ENCODE data around the gene TP53BP2. TPM values are rescaled to one million over a fixed set of nuclear protein-coding genes. Genes with fewer than 3 reads are reported as not detected.

TP53BP2 gene
- total and polyA plus RNA-seq, 2 donors (not counting 3 experiments of a cell fraction or from before 2014, with no cell fraction given) = 21.9 to 51.9 TPM

DNA sequence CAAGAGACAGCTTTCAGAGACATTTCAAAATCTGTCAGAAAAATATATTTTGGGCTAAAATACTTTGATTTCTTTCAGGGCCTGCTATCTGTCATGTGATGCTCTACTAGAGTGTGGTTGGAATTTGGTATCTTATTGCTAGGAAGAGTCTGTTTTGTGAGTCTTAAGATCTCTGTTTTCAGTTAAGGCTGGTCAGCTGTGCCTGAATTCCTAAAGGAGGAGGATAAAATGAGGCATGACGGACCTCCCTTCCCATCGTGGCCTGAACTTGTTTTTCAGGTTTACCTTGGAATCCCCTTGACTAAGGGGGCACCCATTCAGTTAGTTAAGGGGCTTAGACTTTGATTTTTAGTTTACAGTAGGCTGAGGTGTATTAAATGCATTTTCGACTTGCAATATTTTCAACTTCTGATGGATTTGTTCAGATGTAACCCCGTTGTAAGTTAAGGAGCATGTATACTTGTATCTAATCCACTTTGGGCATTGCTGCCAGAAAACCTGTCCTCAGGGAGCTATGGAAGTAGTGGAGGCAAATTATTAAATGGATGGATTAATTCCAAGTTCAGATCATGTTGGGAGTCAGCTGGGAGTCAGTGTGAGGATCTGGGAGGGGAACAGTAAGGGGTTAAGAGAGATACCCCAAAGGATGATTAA, 115.1 kb downstream of the TP53BP2 start:
- Histone ChIP-seq H3K27ac (ENCODE audit: insufficient read depth, low read depth, low read length) (peak overlapping the region; percentile 96), H3K4me2 (ENCODE audit: insufficient read depth, low read length) (peak overlapping the region; percentile 66), H3K27me3 (ENCODE audit: control insufficient read depth in 2 of 2, insufficient read depth in 2 of 2, low read length in 2 of 2) (no peaks in the 10 kb centered on the region), H2AFZ (ENCODE audit: low read depth, low read length) (no peak overlapping the region), H3K4me1 (ENCODE audit: control insufficient read depth, extremely low read depth, insufficient read depth, low read length) (peaks cover 63% of the 10 kb centered on the region), H3K9ac (replicated peaks; ENCODE audit: extremely low read depth, insufficient read depth, low read length) (peak overlapping the region; percentile 79), H3K9me1 (replicated peaks; ENCODE audit: control insufficient read depth, extremely low read depth, insufficient read depth, low read length) (no peaks in the 10 kb centered on the region), H3K36me3 (ENCODE audit: control insufficient read depth in 2 of 2, extremely low read depth in 1 of 2, insufficient read depth in 2 of 2, low read length in 2 of 2) (peaks cover 11% of the 10 kb centered on the region in 2 experiments), H3K9me3 (replicated peaks; ENCODE audit: control insufficient read depth, insufficient read depth, low read length) (no peaks in the 10 kb centered on the region), H3K79me2 (ENCODE audit: control insufficient read depth, insufficient read depth, low read length) (peaks cover 87% of the 10 kb centered on the region), H3K4me3 (replicated peaks in 1 of 3; ENCODE audit: insufficient read depth in 1 of 3, low read depth in 1 of 3, low read length in 3 of 3) (no peak overlapping the region), H4K20me1 (replicated peaks; ENCODE audit: control insufficient read depth, extremely low read depth, insufficient read depth, low read length) (no peaks in the 10 kb centered on the region)
- CTCF ChIA-PET = interaction anchor here (0.7 to 8.2 kb wide), 12 partner anchors 7 to 727 kb away, joined by 3 to 68 read pairs (median 6); partner anchors contain the start of gene CAPN2
- DNase-seq (ENCODE audit: low read depth, low spot score) = no peak
- POLR2A ChIA-PET = interaction anchor here (1.0 to 1.4 kb wide), 3 partner anchors 11 to 41 kb away, joined by 4 to 9 read pairs (median 8); no protein-coding TSS in a partner anchor
- dilution Hi-C loops (cut with MboI; ENCODE audit: extremely low pct_ligation_motif_present, low sequenced_read_pairs) (no loop called here), intact Hi-C loops (cut with micrococcal nuclease) (loop anchor here (2.0 kb wide), 2 partner anchors 16 to 18 kb away; no protein-coding TSS in a partner anchor)
- TSS peak; percentile 64 for BruUV-seq (replicated peaks)
- TF ChIP-seq MYC (IDR thresholded peaks at IDR 0.05; ENCODE audit: low read depth, low read length) (no peak), FOS (IDR thresholded peaks at IDR 0.05; ENCODE audit: borderline replicate concordance, insufficient read depth, low read length) (no peak), EZH2 (IDR thresholded peaks at IDR 0.05; ENCODE audit: borderline replicate concordance, low read depth, low read length, severe bottlenecking) (no peak), GATA2 (IDR thresholded peaks at IDR 0.05; ENCODE audit: insufficient read depth, insufficient read length, low read depth, low read length) (no peak), POLR2AphosphoS5 (IDR thresholded peaks at IDR 0.05; ENCODE audit: insufficient read depth, low read depth, low read length) (no peak), MAX (IDR thresholded peaks at IDR 0.05; ENCODE audit: insufficient read depth, insufficient read length) (no peak), JUN (IDR thresholded peaks at IDR 0.05; ENCODE audit: borderline replicate concordance, insufficient read depth, insufficient read length, low read depth) (no peak), POLR2A (IDR thresholded peaks at IDR 0.05; ENCODE audit: low read depth, low read length) (no peak)
- TF ChIP-seq, protein P1, sequence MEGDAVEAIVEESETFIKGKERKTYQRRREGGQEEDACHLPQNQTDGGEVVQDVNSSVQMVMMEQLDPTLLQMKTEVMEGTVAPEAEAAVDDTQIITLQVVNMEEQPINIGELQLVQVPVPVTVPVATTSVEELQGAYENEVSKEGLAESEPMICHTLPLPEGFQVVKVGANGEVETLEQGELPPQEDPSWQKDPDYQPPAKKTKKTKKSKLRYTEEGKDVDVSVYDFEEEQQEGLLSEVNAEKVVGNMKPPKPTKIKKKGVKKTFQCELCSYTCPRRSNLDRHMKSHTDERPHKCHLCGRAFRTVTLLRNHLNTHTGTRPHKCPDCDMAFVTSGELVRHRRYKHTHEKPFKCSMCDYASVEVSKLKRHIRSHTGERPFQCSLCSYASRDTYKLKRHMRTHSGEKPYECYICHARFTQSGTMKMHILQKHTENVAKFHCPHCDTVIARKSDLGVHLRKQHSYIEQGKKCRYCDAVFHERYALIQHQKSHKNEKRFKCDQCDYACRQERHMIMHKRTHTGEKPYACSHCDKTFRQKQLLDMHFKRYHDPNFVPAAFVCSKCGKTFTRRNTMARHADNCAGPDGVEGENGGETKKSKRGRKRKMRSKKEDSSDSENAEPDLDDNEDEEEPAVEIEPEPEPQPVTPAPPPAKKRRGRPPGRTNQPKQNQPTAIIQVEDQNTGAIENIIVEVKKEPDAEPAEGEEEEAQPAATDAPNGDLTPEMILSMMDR (IDR thresholded peaks at IDR 0.05; ENCODE audit: extremely low read depth in 1 of 2, insufficient read depth in 1 of 2, low read depth in 1 of 2, low read length in 2 of 2) = no peak
- no peak for FAIRE-seq
